Fibroblast of the conjunctiva (primary cell): Measurements from ENCODE around the gene MT1H.
"Not testable (repeated sequence)": the region's sequence is repeated elsewhere in the genome, so short reads cannot be mapped to it uniquely, and the experiment has no call there.

Experiments used
- DNase-seq: peaks from one replicate; pipeline ENCODE4 v3.0.0-alpha.2; 2010; ENCODE audit warnings: low read depth

MT1H gene

DNA sequence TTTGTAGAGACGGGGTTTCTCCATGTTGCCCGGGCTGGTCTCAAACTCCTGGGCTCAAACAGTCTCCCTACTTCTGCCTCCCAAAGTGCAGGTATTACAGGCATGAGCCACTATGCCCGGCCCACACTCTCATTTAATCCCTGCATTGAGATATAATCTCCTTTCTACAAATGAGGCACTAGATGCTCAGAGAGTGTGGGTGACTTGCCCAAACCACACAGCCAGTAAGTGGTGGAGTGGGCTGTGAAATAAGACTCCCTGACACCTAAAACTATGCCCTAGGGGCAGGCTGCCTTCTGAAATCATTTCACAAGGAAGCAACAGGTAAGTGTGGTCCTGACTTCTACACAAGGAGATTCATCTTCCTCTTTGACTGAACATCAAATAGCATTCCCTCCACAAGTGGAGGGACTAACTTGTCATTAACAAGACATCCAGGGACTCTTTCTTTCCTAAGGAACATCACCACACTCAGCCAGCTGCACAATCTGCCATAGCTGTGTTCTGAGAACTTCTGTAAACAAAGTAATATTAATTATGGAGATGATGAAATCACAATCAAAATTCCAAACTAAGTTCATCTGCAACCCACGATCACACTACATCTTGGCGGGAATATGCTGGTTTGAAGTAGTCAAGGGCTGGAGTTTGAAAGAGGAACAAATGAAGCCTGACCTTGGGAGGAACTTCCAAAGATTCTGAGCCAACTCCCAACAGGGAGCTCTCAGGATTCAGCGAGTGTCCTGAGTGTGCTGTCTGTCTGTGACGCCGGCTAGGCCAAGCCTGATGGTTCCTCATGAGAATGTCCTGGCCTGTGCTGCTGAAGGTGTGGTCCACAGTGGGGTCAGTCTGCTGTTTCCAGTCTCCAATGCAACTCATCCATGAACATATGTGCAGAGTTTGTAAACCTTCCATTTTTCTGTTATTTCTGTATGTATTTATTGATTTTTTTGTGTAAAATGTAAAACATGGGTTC, 4.0 kb upstream of the MT1H start:
- DNase-seq: not testable (repeated sequence)

- DNase-seq: no peak
These were observed 1.7 kb upstream of the MT1H start, which contains the start of gene MT1G for GRCh38 chr16:56667581-56668571. Gene MT1G, minus strand, starts transcription at chr16:56668065. Its CDS starts 72 bp downstream, at chr16:56667993.

GRCh38 chr16:56669840-56670619, 416 bp downstream of the MT1H start:
- no peak for DNase-seq

DNA sequence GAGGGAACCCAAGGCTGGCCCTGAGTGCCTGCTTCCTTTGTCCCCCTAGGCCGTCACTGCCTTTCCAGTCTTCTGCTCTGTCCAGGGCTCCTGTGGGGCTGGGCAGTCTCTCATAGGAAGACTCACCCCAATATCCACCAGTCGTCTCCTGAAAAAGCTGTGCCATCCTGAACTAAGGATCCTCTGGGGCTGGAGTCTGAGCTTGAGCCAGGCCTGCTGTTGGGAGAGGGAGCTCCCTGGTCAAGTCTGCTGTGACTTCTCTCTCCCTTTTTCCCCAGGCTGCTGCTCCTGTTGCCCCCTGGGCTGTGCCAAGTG, 963 bp downstream of the MT1H start:
- DNase-seq: no peak

- DNase-seq: not testable (repeated sequence)
These were observed 2.1 kb downstream of the MT1H start for GRCh38 chr16:56671691-56672090.

- not testable (repeated sequence) for DNase-seq
These were observed 2.6 kb downstream of the MT1H start for GRCh38 chr16:56672171-56672570.

GRCh38 chr16:56672761-56673536, 3.3 kb downstream of the MT1H start:
- no peak for DNase-seq

GRCh38 chr16:56673921-56674320, 4.3 kb downstream of the MT1H start:
- DNase-seq: no peak

- not testable (repeated sequence) for DNase-seq
These were observed 5.0 kb downstream of the MT1H start for GRCh38 chr16:56674570-56674969.

- DNase-seq: no peak
These were observed 6.1 kb downstream of the MT1H start for GRCh38 chr16:56675685-56676210.

DNA sequence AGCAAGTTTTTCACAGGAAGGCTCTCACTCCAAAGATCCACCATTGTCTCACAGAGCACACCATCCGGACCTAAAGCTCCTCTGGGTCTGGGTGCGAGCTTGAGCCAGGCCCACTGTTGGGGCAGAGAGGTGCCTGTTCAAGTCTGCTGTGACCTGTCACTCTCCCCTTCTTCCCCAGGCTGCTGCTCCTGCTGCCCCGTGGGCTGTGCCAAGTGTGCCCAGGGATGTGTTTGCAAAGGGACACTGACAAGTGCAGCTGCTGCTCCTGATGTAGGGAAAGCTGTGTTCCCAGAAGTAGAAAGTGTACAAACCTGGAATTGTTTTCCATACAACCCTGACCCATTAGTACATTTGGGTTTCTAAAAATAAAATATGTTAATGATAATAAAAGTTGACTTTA, 7.9 kb downstream of the MT1H start:
- DNase-seq: no peak

DNA sequence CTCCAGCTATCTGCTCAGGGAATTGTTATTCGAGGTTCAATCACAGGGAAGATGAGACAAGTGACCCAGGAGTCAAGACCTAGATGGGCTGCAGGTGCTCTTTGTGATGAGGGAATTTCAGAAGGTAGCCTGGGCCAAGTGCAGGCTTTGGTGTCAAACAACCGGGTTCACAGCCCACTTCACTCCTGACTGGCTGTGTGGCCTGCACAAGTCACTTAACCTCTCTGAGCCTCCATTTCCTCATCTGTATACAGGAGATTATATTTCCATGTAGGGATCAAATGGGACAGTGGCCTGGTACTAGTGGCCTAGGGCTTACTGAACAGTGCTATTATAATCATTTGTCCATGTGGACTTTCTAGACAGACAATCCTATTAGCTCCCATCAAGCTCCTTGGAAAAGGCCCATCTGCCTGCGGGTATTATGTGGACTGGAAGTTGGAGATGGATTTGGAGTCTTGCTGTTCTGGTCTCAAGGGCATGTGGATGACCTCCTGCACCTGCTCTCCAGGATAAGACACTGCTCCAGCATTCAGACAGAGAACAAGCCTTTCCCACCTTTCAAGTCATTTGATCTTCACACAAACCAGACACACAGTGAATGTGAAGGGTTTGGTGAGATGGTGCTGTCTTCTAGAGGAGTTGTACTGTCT, 9.6 kb downstream of the MT1H start:
- no peak for DNase-seq

GRCh38 chr16:56679818-56680217, 10.2 kb downstream of the MT1H start:
- DNase-seq: no peak

DNA sequence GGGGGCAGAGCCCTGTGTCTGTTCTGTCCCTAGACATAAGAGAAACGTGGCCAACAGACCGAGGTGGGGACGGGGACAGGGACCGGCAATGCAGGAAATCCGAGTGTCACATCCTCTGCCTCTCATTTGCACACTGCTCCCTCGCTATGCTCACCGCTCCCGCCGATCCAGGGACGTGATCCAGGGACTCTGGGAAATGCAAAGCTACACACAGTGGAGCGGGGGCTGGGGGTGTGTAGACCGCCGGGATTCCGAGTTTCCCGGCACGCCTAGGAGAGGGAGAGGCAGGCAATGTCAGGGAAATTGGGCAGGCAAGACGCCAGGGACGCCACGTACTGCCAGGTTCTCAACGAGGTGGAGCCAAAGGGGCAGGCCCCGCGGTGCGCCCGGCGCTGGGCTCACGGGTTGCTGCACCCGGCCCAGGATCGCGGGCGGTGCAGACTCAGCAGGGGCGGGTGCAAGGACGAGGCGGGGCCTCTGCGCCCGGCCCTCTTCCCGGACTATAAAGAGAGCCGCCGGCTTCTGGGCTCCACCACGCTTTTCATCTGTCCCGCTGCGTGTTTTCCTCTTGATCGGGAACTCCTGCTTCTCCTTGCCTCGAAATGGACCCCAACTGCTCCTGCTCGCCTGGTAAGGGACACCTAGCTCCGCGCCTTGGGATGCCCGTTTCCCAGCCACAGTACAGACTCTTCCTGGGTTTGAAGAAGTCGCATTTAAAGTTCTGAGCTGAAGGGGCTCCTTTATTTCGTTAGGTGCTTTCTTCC, 12.5 kb downstream of the MT1H start, which contains the start of gene MT1X:
TSS of gene MT1X (plus strand) at position 532 of the 764 bp plus-strand sequence. CDS start at position 603, 71 bp downstream.
- peak; percentile 82 for DNase-seq

DNA sequence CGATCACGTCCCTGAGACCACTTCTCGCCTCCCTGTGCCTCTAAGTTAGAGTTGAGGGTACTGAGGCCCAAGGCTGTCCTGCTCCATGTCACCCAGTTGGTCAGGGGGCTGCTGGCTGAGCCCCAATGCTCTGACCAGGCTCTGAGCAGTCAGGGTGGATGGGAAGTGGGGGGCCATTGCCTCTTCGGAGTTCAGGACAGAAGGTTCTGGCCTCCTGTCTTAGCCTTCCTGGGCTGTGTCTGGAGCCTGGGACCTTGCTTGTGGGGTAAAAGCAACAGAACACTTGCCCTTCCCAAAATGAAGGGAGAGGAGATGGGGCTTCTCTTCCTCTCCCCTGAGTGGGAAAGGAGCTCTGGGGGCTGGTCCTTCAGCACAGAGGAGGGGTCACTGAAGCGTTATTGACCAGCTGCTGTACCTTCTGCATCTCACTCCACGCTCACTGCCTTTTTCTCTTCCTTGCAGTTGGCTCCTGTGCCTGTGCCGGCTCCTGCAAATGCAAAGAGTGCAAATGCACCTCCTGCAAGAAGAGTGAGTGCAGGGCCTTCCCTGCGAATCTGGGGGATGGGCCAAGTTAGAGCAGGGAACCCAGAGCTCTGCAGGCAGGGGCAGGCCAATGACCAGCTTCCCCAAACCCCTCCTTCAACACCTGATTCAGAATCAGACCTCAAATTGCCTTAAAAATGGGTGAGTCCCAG, 13.2 kb downstream of the MT1H start:
- DNase-seq: no peak

- no peak for DNase-seq
These were observed 14.0 kb downstream of the MT1H start for GRCh38 chr16:56683424-56684172.

DNA sequence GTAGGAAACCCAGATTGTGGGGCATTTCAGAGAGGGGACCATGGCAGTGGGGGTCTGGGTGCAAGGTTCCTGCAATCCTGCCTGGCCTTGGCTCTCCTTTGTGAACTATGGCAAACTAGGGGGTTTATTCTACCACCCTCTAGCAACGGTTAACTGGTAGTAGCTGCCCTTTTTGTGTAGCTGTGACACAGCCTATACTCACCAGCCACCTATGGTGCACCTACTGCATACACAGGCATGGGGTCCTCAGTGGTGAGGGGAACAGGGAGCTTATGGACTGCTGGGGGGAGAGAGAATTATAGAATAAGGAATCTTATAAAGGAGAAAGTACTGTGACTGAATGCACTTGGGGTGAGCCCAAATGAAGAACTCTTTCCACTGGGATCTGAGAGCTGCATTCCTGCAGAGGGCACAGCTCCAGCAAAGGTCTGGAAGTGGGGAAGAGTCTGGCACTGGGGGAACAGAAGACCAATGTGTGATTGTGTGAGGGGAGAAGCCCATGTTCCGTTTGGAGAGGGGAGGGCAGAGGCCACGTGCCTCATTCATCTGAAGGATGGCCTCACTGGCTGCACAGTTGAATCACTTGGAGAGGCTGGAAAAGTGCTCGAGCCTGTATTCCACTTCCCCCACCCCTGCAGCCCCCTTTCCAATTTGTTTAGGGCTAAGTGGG, 14.8 kb downstream of the MT1H start:
- no peak for DNase-seq
